Activated effector memory CD4-positive, alpha-beta T cell treated with Interleukin-2 at 50 U/mL for 16 hours (primary cell): Measurements from ENCODE around the gene ANKRD13D.

ENCODE experiments used
- DNase-seq: peaks from one replicate; pipeline ENCODE4 v3.0.0-alpha.2; 2020

ANKRD13D gene

GRCh38 chr11:67287355-67288197 is 1.5 kb upstream of the ANKRD13D start:
- no peak for DNase-seq

DNA sequence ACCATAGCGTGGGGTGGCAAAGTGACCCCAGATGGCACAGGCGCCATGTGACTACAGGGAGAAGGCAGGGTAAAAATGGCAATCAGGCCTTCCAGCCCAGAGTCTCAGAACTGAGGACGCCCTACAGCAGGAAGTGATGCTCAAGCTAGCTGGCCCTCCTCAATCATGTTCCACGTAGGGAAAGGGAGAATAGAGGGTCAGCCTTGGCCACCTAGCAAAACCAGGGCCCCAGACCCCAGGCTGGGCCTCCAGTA is 978 bp upstream of the ANKRD13D start:
- DNase-seq, result no peak

GRCh38 chr11:67288452-67289225 is 464 bp upstream of the ANKRD13D start:
- peak; percentile 85 for DNase-seq

GRCh38 chr11:67289651-67290479 is 762 bp downstream of the ANKRD13D start:
- no peak for DNase-seq

DNA sequence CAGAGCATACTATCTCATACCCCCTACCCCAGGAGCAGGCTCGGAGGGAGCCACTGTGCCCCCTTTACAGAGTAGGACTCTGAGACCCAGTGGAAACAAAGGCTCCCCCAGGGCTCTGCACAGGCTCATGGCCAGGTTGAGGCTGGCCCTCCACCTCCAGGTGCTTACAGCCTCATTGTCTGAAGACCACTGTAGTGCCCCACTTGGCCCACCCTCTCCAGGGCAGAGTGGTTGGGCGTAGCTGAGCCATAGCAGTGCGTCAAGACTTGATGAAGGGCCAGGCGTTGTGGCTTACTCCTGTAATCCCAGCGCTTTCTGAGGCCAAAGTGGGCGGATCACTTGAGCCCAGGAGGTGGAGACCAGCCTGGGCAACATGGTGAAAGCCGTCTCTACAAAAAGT is 1.7 kb downstream of the ANKRD13D start:
- DNase-seq, result no peak

DNA sequence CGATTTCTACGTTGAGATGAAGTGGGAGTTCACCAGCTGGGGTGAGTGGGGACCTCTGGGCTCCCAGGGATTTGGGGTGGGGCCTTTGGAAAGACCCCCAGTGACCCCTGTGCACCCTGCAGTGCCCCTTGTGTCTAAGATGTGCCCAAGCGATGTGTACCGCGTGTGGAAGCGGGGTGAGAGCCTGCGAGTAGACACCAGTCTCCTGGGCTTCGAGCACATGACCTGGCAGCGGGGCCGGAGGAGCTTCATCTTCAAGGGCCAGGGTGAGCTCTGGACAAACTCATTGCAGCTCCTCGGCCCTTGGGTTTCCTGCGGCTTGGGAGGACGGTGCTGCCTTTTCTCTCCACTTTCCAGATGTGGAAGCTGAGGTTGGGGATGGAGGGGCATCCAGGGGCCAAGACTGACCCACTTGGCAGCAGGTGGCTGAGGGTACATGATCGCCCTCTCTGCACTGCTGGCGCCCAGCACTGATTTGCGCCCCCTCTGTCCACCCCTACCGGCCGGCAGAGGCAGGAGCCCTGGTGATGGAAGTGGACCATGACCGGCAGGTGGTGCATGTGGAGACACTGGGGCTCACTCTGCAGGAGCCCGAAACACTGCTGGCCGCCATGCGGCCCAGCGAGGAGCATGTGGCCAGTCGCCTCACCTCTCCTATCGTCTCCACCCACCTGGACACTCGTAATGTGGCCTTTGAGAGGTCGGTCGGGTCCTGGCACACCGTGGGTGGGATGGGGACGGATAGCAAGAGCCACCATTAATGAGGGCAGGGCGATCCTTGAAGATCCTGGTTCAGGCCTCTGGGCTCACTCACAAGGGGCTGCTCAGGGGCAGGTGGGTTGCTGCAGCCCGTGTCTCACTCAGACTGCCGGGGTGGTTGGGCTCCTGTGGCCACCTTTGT is 2.6 kb downstream of the ANKRD13D start:
- DNase-seq, result no peak

DNA sequence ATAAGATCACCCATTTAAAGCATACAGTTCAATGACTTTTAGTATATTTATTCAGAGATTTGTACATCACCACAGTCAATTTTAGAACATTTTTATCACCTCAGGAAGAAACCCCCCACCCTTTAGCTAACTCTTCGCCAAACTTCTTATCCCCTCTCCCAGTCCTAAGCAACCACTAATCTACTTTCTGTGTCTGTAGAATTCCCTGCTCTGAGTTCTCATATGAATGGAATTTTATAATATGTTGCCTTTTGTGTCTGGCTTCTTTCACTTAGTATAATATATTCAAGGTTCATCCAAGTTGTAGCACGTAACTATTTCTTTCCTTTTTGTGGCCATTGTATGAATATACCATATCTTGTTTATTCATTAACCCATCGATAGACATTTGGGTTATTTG is 3.6 kb downstream of the ANKRD13D start:
- DNase-seq, result no peak

GRCh38 chr11:67293090-67293489 is 4.0 kb downstream of the ANKRD13D start:
- DNase-seq, result no peak

- no peak for DNase-seq
Measured at GRCh38 chr11:67295846-67296245, 6.7 kb downstream of the ANKRD13D start.

- no peak for DNase-seq
Measured at GRCh38 chr11:67298786-67299185, 9.7 kb downstream of the ANKRD13D start.

GRCh38 chr11:67299471-67300191 is 10.5 kb downstream of the ANKRD13D start:
- no peak for DNase-seq

DNA sequence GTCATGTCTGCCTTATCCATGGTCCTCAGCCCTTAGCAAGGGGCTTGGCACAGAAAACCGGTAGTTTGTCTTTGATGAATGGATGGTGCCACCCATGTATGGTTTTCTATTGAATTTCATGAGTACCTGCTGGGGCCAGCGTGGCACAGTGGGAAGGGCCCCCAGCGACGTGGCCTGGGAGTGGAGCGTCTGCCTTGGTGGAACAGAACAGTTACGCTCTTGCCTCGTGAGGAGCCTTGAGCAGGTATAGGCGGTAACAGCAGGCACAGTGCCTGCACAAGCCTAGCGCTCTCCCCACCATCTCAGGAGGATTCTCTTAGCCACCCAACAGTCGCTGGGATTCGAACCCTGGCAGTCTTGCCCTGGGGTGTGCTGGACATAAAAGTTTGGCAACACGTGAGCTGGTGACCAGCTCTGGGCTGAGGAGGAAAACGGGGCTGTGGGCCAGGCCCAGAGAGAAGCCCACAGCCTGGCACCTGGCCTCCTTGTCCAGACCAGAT is 11.2 kb downstream of the ANKRD13D start:
- no peak for DNase-seq

DNA sequence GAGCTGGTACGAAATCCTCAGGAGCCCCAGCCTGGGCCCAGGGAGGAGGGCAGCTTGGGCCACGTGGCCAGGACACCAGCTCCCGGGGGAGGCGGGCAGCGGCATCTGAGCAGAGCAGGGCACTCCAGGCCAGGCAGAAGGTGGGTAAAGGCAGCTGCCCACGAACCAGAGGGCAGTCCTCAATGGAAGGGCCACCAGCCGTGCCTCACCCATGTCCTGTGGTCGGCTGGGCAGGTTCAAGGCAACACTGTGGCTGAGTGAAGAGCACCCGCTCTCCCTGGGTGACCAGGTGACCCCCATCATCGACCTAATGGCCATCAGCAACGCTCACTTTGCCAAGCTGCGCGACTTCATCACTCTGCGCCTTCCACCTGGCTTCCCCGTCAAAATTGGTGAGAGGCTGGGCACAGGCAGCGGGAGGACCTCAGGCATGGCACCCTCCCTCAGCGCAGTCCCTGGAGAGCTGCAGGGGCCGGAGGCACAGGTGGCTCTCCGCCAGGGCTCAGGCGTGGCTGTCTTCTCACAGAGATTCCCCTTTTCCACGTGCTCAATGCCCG is 11.7 kb downstream of the ANKRD13D start:
- no peak for DNase-seq

DNA sequence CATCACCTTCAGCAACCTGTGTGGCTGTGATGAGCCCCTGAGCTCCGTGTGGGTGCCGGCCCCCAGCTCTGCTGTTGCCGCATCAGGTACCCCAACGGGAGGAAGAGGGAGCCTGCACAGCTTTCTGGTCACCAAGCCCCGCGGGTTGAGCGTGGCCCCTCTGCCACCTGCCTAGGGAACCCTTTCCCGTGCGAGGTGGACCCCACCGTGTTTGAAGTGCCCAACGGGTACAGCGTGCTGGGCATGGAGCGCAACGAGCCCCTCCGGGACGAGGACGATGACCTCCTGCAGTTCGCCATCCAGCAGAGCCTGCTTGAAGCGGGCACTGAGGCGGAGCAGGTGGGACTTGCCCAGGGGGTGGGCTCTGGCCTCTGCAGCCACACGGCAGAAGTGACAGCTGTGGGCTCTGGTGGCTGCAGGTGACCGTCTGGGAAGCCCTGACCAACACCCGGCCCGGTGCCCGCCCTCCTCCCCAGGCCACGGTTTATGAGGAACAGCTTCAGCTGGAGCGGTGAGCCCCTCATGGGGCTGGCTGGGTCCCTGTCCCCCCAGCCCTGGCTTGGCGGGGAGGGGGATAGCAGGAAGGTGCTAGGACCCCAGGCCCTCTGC is 12.3 kb downstream of the ANKRD13D start:
- no peak for DNase-seq

DNA sequence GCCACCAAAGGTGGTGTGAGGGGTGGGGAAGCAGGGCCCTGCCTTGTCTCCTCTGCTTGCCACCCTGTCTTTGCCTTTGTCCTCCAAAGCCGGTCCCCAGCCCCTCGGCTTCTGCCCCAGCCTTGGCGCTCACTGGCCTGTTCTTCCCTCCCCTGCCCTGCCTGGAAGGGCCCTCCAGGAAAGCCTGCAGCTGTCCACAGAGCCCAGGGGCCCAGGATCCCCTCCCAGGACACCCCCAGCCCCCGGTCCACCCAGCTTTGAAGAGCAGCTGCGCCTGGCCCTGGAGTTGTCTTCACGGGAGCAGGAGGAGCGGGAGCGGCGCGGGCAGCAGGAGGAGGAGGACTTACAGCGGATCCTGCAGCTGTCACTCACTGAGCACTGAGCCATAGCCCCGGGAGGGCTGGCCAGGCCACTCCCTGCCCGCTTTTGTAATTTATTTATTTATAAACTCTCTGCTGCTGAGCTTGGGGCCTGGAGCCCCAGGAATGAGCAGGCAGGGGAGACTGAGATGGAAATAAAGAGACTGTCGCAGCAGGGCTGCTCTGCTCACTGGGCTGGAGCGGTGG is 12.9 kb downstream of the ANKRD13D start:
- DNase-seq, result no peak

GRCh38 chr11:67302571-67303131 is 13.5 kb downstream of the ANKRD13D start:
- DNase-seq, result no peak

DNA sequence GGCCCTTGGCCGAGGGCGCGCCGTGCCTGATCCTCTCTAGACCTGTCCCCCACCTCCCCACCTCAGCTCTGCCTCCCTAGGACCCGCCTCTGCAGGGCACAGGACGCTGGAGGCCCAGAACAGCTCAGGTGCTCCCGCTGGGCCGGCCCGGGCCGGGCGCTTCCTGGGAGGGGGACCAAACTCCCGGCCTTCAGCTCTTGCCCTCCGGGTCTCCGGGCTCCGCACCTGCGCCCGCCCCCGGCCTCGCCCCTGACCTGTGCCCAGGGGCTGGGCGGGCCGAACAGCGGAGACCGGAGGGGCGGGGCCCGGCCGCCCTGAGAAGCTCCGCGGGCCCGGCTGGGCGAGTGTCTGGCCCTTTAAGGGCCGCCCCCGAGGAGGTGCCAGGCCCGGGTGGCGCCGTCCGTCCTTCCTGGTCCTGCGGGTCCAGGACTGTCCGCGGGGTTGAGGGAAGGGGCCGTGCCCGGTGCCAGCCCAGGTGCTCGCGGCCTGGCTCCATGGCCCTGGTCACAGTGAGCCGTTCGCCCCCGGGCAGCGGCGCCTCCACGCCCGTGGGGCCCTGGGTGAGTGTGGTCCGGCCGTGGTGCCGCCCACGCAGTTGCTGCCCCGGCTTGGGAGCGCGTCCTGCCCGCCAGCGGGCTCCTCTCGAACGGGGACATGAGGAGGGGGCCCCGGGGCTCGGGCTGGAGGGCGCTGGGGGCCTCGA is 14.2 kb downstream of the ANKRD13D start, which contains the start of gene SSH3:
Gene SSH3 (plus strand): TSS at position 399 of the 703 bp plus-strand sequence. CDS start 96 bp downstream, at position 495.
- DNase-seq, result peak; percentile 32

DNA sequence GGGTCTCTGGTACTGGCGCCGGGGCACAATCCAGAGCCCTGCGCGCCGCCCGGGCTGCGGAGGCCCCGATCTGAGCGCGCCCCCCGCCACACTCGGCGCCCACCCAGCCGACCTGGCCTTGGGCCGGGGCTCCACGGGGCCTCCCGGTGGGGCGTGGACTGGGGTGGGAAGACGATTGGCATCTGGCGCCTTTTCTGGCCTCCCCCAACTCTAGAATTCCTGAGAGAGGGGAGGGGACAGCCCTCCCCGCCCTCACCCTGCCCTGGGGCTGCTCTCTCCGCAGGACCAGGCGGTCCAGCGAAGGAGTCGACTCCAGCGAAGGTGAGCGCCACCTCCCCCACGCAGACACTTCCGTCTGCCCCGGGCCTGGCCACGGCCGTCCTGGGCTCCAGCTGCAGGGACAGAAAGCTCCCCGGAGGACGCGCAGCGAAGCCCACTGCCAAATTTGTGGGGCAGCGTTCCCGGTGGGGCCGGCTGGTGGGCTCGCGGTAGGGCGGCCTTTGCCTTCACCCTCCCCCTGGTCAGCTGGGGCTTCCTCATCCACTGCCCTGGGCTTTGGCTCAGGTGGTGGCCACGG is 14.8 kb downstream of the ANKRD13D start:
- no peak for DNase-seq
